Glomerular visceral epithelial cell (primary cell): ENCODE results near the gene CRISP3.

Experiments used
- DNase-seq: peaks from one replicate; pipeline ENCODE4 v3.0.0-alpha.2; 2016; ENCODE audit errors: extremely low spot score

The CRISP3 gene

DNA sequence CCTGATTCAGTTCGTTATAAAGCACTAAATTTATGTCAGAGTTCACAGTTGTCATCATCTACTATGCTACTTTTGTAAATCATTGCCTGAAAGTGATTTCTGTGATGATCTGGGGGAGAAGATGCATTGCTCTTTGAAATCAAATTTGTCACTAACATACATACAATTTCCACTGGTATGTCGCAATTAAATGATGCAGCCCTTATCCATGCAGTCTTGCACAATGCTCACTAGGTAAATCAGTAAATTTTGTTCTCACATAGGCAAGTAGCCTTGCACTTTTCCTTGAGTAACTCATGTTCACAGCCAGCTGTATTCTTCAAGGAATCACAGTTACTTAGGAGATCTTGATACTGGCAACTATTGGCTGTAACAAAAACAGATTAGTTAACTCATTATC lies 51.7 kb downstream of the CRISP3 start:
- DNase-seq, result no peak
